Esophagus squamous epithelium (tissue), 4 donors: Measurements from ENCODE around the gene RGL3.

Experiments used
- POLR2A ChIP-seq, 4 donors: fragments of 450-650 bp; IDR thresholded peaks; one replicate each; pipeline ENCODE4 v1.6.1; 2017; ENCODE audit warnings: antibody characterized with exemption in 4 of 4, mild to moderate bottlenecking in 4 of 4, moderate library complexity in 3 of 4
- TF ChIP-seq, protein P1 (sequence below), 6 experiments: fragments of 450-650 bp in 4 of 6; fragments of 200-600 bp in 2 of 6; sonication (generic) in 2 of 6; IDR thresholded peaks; one replicate each; pipeline ENCODE4 v1.5.1; 2016 to 2019; ENCODE audit warnings: antibody characterized with exemption in 6 of 6, mild to moderate bottlenecking in 4 of 6, moderate library complexity in 4 of 6

- TF ChIP-seq, protein P1, sequence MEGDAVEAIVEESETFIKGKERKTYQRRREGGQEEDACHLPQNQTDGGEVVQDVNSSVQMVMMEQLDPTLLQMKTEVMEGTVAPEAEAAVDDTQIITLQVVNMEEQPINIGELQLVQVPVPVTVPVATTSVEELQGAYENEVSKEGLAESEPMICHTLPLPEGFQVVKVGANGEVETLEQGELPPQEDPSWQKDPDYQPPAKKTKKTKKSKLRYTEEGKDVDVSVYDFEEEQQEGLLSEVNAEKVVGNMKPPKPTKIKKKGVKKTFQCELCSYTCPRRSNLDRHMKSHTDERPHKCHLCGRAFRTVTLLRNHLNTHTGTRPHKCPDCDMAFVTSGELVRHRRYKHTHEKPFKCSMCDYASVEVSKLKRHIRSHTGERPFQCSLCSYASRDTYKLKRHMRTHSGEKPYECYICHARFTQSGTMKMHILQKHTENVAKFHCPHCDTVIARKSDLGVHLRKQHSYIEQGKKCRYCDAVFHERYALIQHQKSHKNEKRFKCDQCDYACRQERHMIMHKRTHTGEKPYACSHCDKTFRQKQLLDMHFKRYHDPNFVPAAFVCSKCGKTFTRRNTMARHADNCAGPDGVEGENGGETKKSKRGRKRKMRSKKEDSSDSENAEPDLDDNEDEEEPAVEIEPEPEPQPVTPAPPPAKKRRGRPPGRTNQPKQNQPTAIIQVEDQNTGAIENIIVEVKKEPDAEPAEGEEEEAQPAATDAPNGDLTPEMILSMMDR (IDR thresholded peaks at IDR 0.05), result no peak
- no peak for TF ChIP-seq POLR2A (IDR thresholded peaks at IDR 0.05)
These were observed 63.1 kb downstream of the RGL3 start for GRCh38 chr19:11356074-11356397.
